ENCODE results near the gene CACNA1S. TPM values are rescaled to one million over a fixed set of nuclear protein-coding genes. Genes with fewer than 3 reads are reported as not detected.

The CACNA1S gene
- total RNA-seq, 1 donor from 2014 or later, result 0.07 TPM

- Mint-ChIP-seq H3K4me1 (ENCODE audit: low read depth, unreplicated experiment) (peaks cover 34% of the 10 kb centered on the region), H3K27ac (ENCODE audit: unreplicated experiment) (no peak overlapping the region), H3K36me3 (ENCODE audit: unreplicated experiment) (no peaks in the 10 kb centered on the region), H3K4me3 (ENCODE audit: unreplicated experiment) (no peak overlapping the region), H3K27me3 (ENCODE audit: unreplicated experiment) (peaks cover 10% of the 10 kb centered on the region), H3K9me3 (ENCODE audit: unreplicated experiment) (peaks cover 8% of the 10 kb centered on the region)
- DNase-seq, result peak; percentile 45
- TF ChIP-seq, protein P1, sequence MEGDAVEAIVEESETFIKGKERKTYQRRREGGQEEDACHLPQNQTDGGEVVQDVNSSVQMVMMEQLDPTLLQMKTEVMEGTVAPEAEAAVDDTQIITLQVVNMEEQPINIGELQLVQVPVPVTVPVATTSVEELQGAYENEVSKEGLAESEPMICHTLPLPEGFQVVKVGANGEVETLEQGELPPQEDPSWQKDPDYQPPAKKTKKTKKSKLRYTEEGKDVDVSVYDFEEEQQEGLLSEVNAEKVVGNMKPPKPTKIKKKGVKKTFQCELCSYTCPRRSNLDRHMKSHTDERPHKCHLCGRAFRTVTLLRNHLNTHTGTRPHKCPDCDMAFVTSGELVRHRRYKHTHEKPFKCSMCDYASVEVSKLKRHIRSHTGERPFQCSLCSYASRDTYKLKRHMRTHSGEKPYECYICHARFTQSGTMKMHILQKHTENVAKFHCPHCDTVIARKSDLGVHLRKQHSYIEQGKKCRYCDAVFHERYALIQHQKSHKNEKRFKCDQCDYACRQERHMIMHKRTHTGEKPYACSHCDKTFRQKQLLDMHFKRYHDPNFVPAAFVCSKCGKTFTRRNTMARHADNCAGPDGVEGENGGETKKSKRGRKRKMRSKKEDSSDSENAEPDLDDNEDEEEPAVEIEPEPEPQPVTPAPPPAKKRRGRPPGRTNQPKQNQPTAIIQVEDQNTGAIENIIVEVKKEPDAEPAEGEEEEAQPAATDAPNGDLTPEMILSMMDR (IDR thresholded peaks at IDR 0.05; ENCODE audit: partially characterized antibody, unreplicated experiment), result no peak
These were observed 98.0 kb downstream of the CACNA1S start for GRCh38 chr1:201013991-201014815.

DNA sequence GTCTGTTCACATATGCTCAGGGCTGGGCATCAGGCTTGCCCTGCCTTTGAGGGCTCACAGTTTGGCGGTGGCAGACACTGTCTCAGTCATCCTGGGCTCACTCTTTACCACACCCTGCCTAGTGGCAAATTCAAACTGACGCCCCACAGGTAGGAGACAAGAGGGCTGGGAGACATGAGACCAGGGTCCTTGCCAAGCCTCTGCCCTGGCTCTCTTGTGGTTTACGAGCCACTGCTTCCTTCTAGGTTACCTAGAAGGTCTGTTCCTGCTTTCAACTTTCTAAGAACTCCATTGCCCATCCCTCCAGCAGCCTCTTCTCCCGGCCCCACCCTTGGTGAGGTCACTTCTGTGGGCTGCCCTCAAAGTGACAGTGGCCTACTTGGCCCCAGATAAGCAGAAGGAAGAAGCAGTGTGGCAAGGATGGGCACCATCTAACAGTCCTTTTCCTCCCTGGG lies 99.2 kb downstream of the CACNA1S start:
- Mint-ChIP-seq H3K9me3 (ENCODE audit: unreplicated experiment) (peaks cover 7% of the 10 kb centered on the region), H3K27me3 (ENCODE audit: unreplicated experiment) (peaks cover 10% of the 10 kb centered on the region), H3K4me3 (ENCODE audit: unreplicated experiment) (no peak overlapping the region), H3K27ac (ENCODE audit: unreplicated experiment) (no peak overlapping the region), H3K36me3 (ENCODE audit: unreplicated experiment) (no peaks in the 10 kb centered on the region), H3K4me1 (ENCODE audit: low read depth, unreplicated experiment) (peaks cover 37% of the 10 kb centered on the region)
- no peak for DNase-seq
- TF ChIP-seq, protein P1 (IDR thresholded peaks at IDR 0.05; ENCODE audit: partially characterized antibody, unreplicated experiment), result no peak

DNA sequence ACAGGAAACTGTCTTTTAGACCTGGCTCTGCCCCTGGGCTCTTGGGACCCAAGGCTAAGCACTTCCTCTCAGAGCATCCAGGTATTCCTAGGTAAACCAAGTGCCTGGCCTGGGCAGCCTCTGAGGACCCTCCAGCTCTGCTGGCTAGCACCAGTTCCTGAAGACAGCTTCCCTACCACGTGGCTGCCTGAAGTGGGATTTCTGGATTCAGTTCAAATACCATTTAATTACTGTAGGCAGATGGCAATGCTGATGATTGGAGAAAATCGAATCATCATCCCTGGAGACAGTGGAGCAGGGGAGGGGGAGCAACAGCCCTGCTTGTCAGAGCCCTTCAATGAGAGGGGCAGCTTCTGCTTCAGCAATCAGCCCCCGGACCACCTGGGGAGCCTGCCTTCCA lies 100.6 kb downstream of the CACNA1S start:
- TF ChIP-seq, protein P1 (IDR thresholded peaks at IDR 0.05; ENCODE audit: partially characterized antibody, unreplicated experiment), result no peak
- H3K4me1 Mint-ChIP-seq (ENCODE audit: low read depth, unreplicated experiment), result peaks cover 33% of the 10 kb centered on the region
- no peaks in the 10 kb centered on the region for H3K36me3 Mint-ChIP-seq (ENCODE audit: unreplicated experiment)
- peaks cover 4% of the 10 kb centered on the region for H3K9me3 Mint-ChIP-seq (ENCODE audit: unreplicated experiment)
- no peak overlapping the region for H3K27ac Mint-ChIP-seq (ENCODE audit: unreplicated experiment)
- peaks cover 10% of the 10 kb centered on the region for H3K27me3 Mint-ChIP-seq (ENCODE audit: unreplicated experiment)
- peak overlapping the region; percentile 18 for H3K4me3 Mint-ChIP-seq (ENCODE audit: unreplicated experiment)
- peak; percentile 46 for DNase-seq

- Mint-ChIP-seq H3K36me3 (ENCODE audit: unreplicated experiment) (no peaks in the 10 kb centered on the region), H3K27me3 (ENCODE audit: unreplicated experiment) (peaks cover 6% of the 10 kb centered on the region), H3K4me3 (ENCODE audit: unreplicated experiment) (peak overlapping the region; percentile 36), H3K4me1 (ENCODE audit: low read depth, unreplicated experiment) (peaks cover 23% of the 10 kb centered on the region), H3K9me3 (ENCODE audit: unreplicated experiment) (peaks cover 6% of the 10 kb centered on the region), H3K27ac (ENCODE audit: unreplicated experiment) (no peak overlapping the region)
- TF ChIP-seq, protein P1 (IDR thresholded peaks at IDR 0.05; ENCODE audit: partially characterized antibody, unreplicated experiment), result no peak
- DNase-seq, result no peak
These were observed 102.1 kb downstream of the CACNA1S start for GRCh38 chr1:201009962-201010645.
